IMR-90 (cell line): Measurements from ENCODE around the gene KLC4. TPM values are rescaled to one million over a fixed set of nuclear protein-coding genes. Genes with fewer than 3 reads are reported as not detected.
A peak's percentile ranks its signal among the peaks of the same experiment; 100 is the strongest.

Experiments
- ATAC-seq: fragments of 200-7000 bp; cut with Tn5 transposase; 2 replicates; pipeline ENCODE4 v1.9.1; 2020; ENCODE audit warnings: low read depth, mild to moderate bottlenecking, moderate library complexity
- BruUV-seq: library from RNA; stranded (reverse); fragments of 400-500 nt; replicated peaks from 2 replicates; lab custom pipeline; 2021; lab: Mats Ljungman, UMichigan
- CTCF ChIA-PET: fragments of 300-600 bp; formaldehyde crosslinking; extraction: SDS; loops from one replicate; lab custom pipeline; 2021; ENCODE audit warnings: antibody characterized with exemption; lab: Yijun Ruan, JAX
- POLR2A ChIA-PET: fragments of 300-600 bp; sonication (Branson Sonifier 250); formaldehyde crosslinking; loops from one replicate; lab custom pipeline; 2022; ENCODE audit warnings: antibody characterized with exemption; ENCODE audit not compliant: unreplicated experiment; lab: Charles Lee
- DNase-seq: peaks from one replicate; pipeline ENCODE4 v3.0.0; 2013
- H2AFZ ChIP-seq: replicated peaks from 2 replicates; pipeline ENCODE3; 2013; ENCODE audit warnings: low read length, mild to moderate bottlenecking; ENCODE audit not compliant: poor library complexity
- H2AK5ac ChIP-seq: 2 replicates; pipeline ENCODE4 v1.6.1; 2013; ENCODE audit warnings: low read depth, low read length, inconsistent platforms
- H2AK9ac ChIP-seq: replicated peaks from 2 replicates; pipeline ENCODE3; 2013; ENCODE audit warnings: mild to moderate bottlenecking, low read depth, low read length, moderate library complexity; ENCODE audit not compliant: poor library complexity
- H2BK120ac ChIP-seq: 2 replicates; pipeline ENCODE4 v1.6.1; 2013; ENCODE audit warnings: low read depth, low read length, inconsistent platforms
- H2BK15ac ChIP-seq: 3 replicates; pipeline ENCODE4 v1.6.1; 2013; ENCODE audit warnings: low read depth, low read length, inconsistent platforms
- H2BK20ac ChIP-seq: 2 replicates; pipeline ENCODE4 v1.6.1; 2013; ENCODE audit warnings: low read depth, mild to moderate bottlenecking, inconsistent platforms, low read length, moderate library complexity
- H2BK5ac ChIP-seq: 2 replicates; pipeline ENCODE4 v1.6.1; 2013; ENCODE audit warnings: mild to moderate bottlenecking, low read depth, low read length, inconsistent platforms; ENCODE audit not compliant: poor library complexity, severe bottlenecking
- H3K14ac ChIP-seq: replicated peaks from 2 replicates; pipeline ENCODE4 v1.6.1; 2013; ENCODE audit warnings: low read depth, low read length, inconsistent platforms
- H3K18ac ChIP-seq: 2 replicates; pipeline ENCODE4 v1.6.1; 2013; ENCODE audit warnings: low read depth, low read length, control low read depth
- H3K23ac ChIP-seq: 2 replicates; pipeline ENCODE4 v1.6.1; 2013; ENCODE audit warnings: low read depth, low read length, inconsistent platforms
- H3K27ac ChIP-seq: 2 replicates; pipeline ENCODE4 v1.5.1; 2013; ENCODE audit warnings: mild to moderate bottlenecking, control low read depth, low read length; ENCODE audit not compliant: insufficient read depth
- H3K27me3 ChIP-seq: 2 replicates; pipeline ENCODE4 v1.6.1; 2013; ENCODE audit warnings: low read length; ENCODE audit not compliant: control insufficient read depth, insufficient read depth
- H3K36me3 ChIP-seq: 2 replicates; pipeline ENCODE4 v1.6.1; 2013; ENCODE audit warnings: low read length, mixed read lengths; ENCODE audit not compliant: control insufficient read depth, insufficient read depth
- H3K4ac ChIP-seq: 2 replicates; pipeline ENCODE4 v1.6.1; 2013; ENCODE audit warnings: low read depth, low read length, inconsistent platforms
- H3K4me1 ChIP-seq: 2 replicates; pipeline ENCODE4 v1.6.1; 2013; ENCODE audit warnings: low read length, mixed read lengths; ENCODE audit not compliant: control insufficient read depth, insufficient read depth
- H3K4me2 ChIP-seq: 2 replicates; pipeline ENCODE4 v1.6.1; 2013; ENCODE audit warnings: low read depth, mild to moderate bottlenecking, control low read depth, low read length, moderate library complexity
- H3K4me3 ChIP-seq: 2 replicates; pipeline ENCODE4 v1.5.1; 2013; ENCODE audit warnings: low read depth, mild to moderate bottlenecking, control low read depth, low read length, moderate library complexity; ENCODE audit not compliant: insufficient read depth
- H3K56ac ChIP-seq: 2 replicates; pipeline ENCODE4 v1.6.1; 2013; ENCODE audit warnings: low read length, inconsistent platforms; ENCODE audit not compliant: insufficient read depth; ENCODE audit errors: extremely low read depth
- H3K79me1 ChIP-seq, 2 experiments: 2 replicates each; pipeline ENCODE4 v1.6.1; 2013; ENCODE audit warnings: low read length in 2 of 2, inconsistent platforms in 1 of 2, low read depth in 1 of 2
- H3K9ac ChIP-seq: 2 replicates; pipeline ENCODE4 v1.6.1; 2013; ENCODE audit warnings: low read depth, low read length, control low read depth
- H3K9me1 ChIP-seq: 2 replicates; pipeline ENCODE4 v1.6.1; 2013; ENCODE audit warnings: low read length, inconsistent platforms; ENCODE audit not compliant: insufficient read depth
- H3K9me3 ChIP-seq: 2 replicates; pipeline ENCODE4 v1.6.1; 2013; ENCODE audit warnings: low read length; ENCODE audit not compliant: control insufficient read depth, insufficient read depth
- H4K20me1 ChIP-seq: 2 replicates; pipeline ENCODE4 v1.6.1; 2013; ENCODE audit warnings: low read length, inconsistent platforms; ENCODE audit not compliant: insufficient read depth
- H4K5ac ChIP-seq: 2 replicates; pipeline ENCODE4 v1.6.1; 2013; ENCODE audit warnings: mild to moderate bottlenecking, low read depth, low read length, control low read depth
- H4K8ac ChIP-seq, 2 experiments: 2 replicates each; pipeline ENCODE4 v1.6.1; 2013; ENCODE audit warnings: low read depth in 2 of 2, low read length in 2 of 2, control low read depth in 1 of 2, inconsistent platforms in 1 of 2
- H4K91ac ChIP-seq: 2 replicates; pipeline ENCODE4 v1.6.1; 2013; ENCODE audit warnings: low read depth, low read length, inconsistent platforms; ENCODE audit not compliant: insufficient read depth
- BHLHE40 ChIP-seq: fragments of 150-350 bp; IDR thresholded peaks from 2 replicates; pipeline ENCODE4 v1.6.1; 2016; ENCODE audit warnings: mild to moderate bottlenecking, low read depth, low read length
- CTCF ChIP-seq: conservative IDR thresholded peaks from 2 replicates; pipeline ENCODE4 v1.5.1; 2012; ENCODE audit warnings: mild to moderate bottlenecking, low read depth, low read length, improper control_type of control experiment
- FOS ChIP-seq: fragments of 150-350 bp; IDR thresholded peaks from 2 replicates; pipeline ENCODE4 v1.6.1; 2016; ENCODE audit warnings: low read depth, low read length
- MAFK ChIP-seq: IDR thresholded peaks from 2 replicates; pipeline ENCODE4 v1.6.1; 2012; ENCODE audit warnings: low read depth, low read length, improper control_type of control experiment
- MAZ ChIP-seq: IDR thresholded peaks from 2 replicates; pipeline ENCODE4 v1.6.1; 2012; ENCODE audit warnings: low read depth, mild to moderate bottlenecking, low read length, improper control_type of control experiment, moderate library complexity, borderline replicate concordance
- NFE2L2 ChIP-seq: fragments of 150-350 bp; IDR thresholded peaks from 2 replicates; pipeline ENCODE4 v1.6.1; 2016; ENCODE audit warnings: low read depth, mild to moderate bottlenecking, low read length
- RAD21 ChIP-seq: IDR thresholded peaks from 2 replicates; pipeline ENCODE4 v1.6.1; 2012; ENCODE audit warnings: low read length, improper control_type of control experiment
- RFX5 ChIP-seq: IDR thresholded peaks from 2 replicates; pipeline ENCODE4 v1.8.0; 2012; ENCODE audit warnings: low read depth, mild to moderate bottlenecking, low read length, moderate library complexity
- SMC3 ChIP-seq: fragments of 150-350 bp; IDR thresholded peaks from 2 replicates; pipeline ENCODE4 v1.6.1; 2016; ENCODE audit warnings: low read depth, mild to moderate bottlenecking, antibody characterized with exemption, low read length, moderate library complexity
- USF2 ChIP-seq: fragments of 150-350 bp; IDR thresholded peaks from 2 replicates; pipeline ENCODE4 v1.6.1; 2017; ENCODE audit warnings: mild to moderate bottlenecking, antibody characterized with exemption, low read length, low read depth
- WGBS, 2 experiments: methylation state at CpG; one replicate each; pipeline versions ENCODE4 v1.1.5 to v1.1.7; 2013; ENCODE audit warnings: missing lambda C conversion rate in 2 of 2; ENCODE audit not compliant: insufficient read length in 1 of 2; ENCODE audit errors: extremely low coverage in 2 of 2; 5-methylcytosine and 5-hydroxymethylcytosine counted together
- dilution Hi-C: fragments of 300-500 bp; cut with HindIII; formaldehyde crosslinking; loops from one replicate; pipeline ENCODE4 v1.14.3; 2018; ENCODE audit warnings: low sequenced_read_pairs; ENCODE audit not compliant: unreplicated experiment
- in situ Hi-C: fragments of 300-500 bp; cut with MboI; formaldehyde crosslinking; loops from 3 replicates; pipeline ENCODE4 v1.14.3; 2019; ENCODE audit warnings: low sequenced_read_pairs, inconsistent platforms, mixed read lengths
- intact Hi-C: fragments of 100-400 bp; cut with micrococcal nuclease; formaldehyde crosslinking; loops from 2 replicates; pipeline ENCODE4 v1.10.0; 2022
- polyA plus RNA-seq, 3 experiments: library from polyadenylated mRNA; depleted of rRNA; stranded (reverse); fragments of >200 nt; gene quantifications; 2 replicates each; pipeline ENCODE4 v1.2.3, GENCODE V29; 2012; ENCODE audit warnings: low replicate concordance in 1 of 3
- total RNA-seq: library from RNA; depleted of rRNA; stranded (reverse); fragments of >200 nt; gene quantifications from 2 replicates; pipeline ENCODE4 v1.2.3, GENCODE V29; 2012
- TF ChIP-seq, protein P1 (sequence below): fragments of 150-350 bp; IDR thresholded peaks from 2 replicates; pipeline ENCODE4 v1.6.1; 2016; ENCODE audit warnings: low read depth, mild to moderate bottlenecking, low read length, moderate library complexity, borderline replicate concordance

Gene KLC4
- total and polyA plus RNA-seq, 2 of the 4 experiments (the other 2 are of a cell fraction): 10.9 to 13.0 TPM

DNA sequence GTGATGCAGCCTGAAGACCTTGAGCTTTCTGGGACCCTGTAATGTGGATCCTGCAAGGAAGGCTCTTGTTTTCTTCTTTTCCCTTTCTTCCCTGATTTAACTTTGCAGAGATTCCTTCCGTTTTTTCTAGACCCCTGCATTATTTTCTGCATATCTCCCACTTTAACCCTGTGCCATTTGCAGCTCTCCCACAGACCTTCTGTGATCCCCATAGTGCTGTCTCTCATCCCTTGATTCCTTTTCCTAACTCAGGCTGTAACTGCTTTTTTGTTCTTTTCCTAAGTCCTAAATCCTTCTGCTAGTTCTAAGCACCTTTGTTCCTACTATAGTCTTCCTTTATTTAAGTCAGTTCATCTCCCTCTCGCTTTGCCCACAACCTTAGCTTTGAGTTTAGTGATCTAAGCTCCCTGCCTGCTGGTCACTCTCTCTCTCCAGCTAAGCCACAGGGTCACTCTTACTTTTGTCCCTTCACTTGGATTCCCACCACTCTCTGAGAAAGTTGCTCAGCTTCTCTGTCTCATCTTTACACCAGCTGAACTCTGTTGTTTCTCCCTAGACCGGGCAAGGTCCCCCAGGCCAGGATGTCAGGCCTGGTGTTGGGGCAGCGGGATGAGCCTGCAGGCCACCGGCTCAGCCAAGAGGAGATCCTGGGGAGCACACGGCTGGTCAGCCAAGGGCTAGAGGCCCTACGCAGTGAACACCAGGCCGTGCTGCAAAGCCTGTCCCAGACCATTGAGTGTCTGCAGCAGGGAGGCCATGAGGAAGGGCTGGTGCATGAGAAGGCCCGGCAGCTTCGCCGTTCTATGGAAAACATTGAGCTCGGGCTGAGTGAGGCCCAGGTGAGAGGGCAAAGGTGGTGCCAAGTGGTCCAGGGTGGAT is 1.6 kb downstream of the KLC4 start:
- in situ Hi-C loops (no loop called here), dilution Hi-C loops (no loop called here), intact Hi-C loops (no loop called here)
- ATAC-seq: no peak
- WGBS, 2 experiments: 87% methylated on average over 7 of the region's 12 CpGs; no CpG with 5 or more reads in 1 of the 2 experiments
- H3K14ac ChIP-seq: no peak overlapping the region
- H4K91ac ChIP-seq: no peak overlapping the region; the same call in 1 of the 2 replicates
- H2AFZ ChIP-seq: no peak overlapping the region
- H3K9me1 ChIP-seq: peaks cover 4% of the 10 kb centered on the region; the same call in 1 of the 2 replicates
- H4K5ac ChIP-seq: no peak overlapping the region
- H3K4me3 ChIP-seq: no peak overlapping the region
- H2AK5ac ChIP-seq: peak overlapping the region; percentile 92
- no peak overlapping the region for H3K27ac ChIP-seq
- H3K27me3 ChIP-seq: no peaks in the 10 kb centered on the region
- H2BK5ac ChIP-seq: no peak overlapping the region
- no peak for DNase-seq
- H3K4ac ChIP-seq: peak overlapping the region; percentile 96; the same call in 1 of the 2 replicates
- H2BK15ac ChIP-seq: no peak overlapping the region
- peaks cover 9% of the 10 kb centered on the region; the same call in 1 of the 2 replicates for H3K4me1 ChIP-seq
- no peaks in the 10 kb centered on the region for H4K20me1 ChIP-seq
- no peak overlapping the region for H2BK120ac ChIP-seq
- TF ChIP-seq MAFK: no peak
- no peak for TF ChIP-seq USF2
- TF ChIP-seq FOS: no peak
- no peak for TF ChIP-seq SMC3
- no peak for TF ChIP-seq NFE2L2
- no peak for TF ChIP-seq CTCF
- TF ChIP-seq RAD21: no peak
- TF ChIP-seq, protein P1, sequence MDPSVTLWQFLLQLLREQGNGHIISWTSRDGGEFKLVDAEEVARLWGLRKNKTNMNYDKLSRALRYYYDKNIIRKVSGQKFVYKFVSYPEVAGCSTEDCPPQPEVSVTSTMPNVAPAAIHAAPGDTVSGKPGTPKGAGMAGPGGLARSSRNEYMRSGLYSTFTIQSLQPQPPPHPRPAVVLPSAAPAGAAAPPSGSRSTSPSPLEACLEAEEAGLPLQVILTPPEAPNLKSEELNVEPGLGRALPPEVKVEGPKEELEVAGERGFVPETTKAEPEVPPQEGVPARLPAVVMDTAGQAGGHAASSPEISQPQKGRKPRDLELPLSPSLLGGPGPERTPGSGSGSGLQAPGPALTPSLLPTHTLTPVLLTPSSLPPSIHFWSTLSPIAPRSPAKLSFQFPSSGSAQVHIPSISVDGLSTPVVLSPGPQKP: no peak
- TF ChIP-seq RFX5: no peak
- TF ChIP-seq BHLHE40: no peak
- no peak for TF ChIP-seq MAZ
- no peaks in the 10 kb centered on the region for H3K9me3 ChIP-seq
- H3K56ac ChIP-seq: no peak overlapping the region
- POLR2A ChIA-PET: no interaction called here
- H3K9ac ChIP-seq: peak overlapping the region; percentile 91; the same call in 1 of the 2 replicates
- BruUV-seq: no TSS peak
- H2BK20ac ChIP-seq: no peak overlapping the region
- no peak overlapping the region for H3K23ac ChIP-seq
- CTCF ChIA-PET: no interaction called here
- H2AK9ac ChIP-seq: peak overlapping the region; percentile 94
- H4K8ac ChIP-seq: no peak overlapping the region; a peak in 2 of 4 replicates
- peak overlapping the region; percentile 93; the same call in 1 of the 2 replicates for H3K4me2 ChIP-seq
- peaks cover 18% of the 10 kb centered on the region for H3K36me3 ChIP-seq
- H3K79me1 ChIP-seq: peaks cover 17 to 35% of the 10 kb centered on the region in 2 experiments
- H3K18ac ChIP-seq: no peak overlapping the region
